Measurements from ENCODE around the gene ARL8B. TPM values are rescaled to one million over a fixed set of nuclear protein-coding genes. Genes with fewer than 3 reads are reported as not detected.

The ARL8B gene
- total RNA-seq, 1 donor from 2014 or later: 43.7 TPM

- intact Hi-C loops (cut with micrococcal nuclease): no loop called here
Measured at GRCh38 chr3:5202222-5202621, 80.1 kb downstream of the ARL8B start.

- intact Hi-C loops (cut with micrococcal nuclease): no loop called here
Measured at GRCh38 chr3:5205165-5205941, 83.3 kb downstream of the ARL8B start.

DNA sequence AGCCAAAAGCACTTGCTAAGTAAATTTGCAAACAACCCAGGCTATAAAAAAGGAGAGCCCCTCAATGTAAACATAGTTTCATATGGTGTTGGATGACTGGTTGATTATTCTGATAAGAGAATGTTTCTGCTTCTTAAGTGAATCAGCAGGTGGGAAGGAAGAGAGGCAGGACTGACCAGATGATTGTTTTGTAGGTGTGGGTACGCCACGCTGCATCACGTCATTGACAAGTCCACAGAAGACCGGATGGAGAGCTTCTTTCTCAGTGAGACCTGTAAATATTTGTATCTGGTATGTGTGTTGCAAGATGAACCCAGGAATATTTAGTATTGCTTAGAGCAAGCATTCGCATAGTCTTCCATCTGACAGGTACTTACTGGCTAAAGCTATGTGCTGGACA, 88.8 kb downstream of the ARL8B start:
- intact Hi-C loops (cut with micrococcal nuclease): no loop called here

DNA sequence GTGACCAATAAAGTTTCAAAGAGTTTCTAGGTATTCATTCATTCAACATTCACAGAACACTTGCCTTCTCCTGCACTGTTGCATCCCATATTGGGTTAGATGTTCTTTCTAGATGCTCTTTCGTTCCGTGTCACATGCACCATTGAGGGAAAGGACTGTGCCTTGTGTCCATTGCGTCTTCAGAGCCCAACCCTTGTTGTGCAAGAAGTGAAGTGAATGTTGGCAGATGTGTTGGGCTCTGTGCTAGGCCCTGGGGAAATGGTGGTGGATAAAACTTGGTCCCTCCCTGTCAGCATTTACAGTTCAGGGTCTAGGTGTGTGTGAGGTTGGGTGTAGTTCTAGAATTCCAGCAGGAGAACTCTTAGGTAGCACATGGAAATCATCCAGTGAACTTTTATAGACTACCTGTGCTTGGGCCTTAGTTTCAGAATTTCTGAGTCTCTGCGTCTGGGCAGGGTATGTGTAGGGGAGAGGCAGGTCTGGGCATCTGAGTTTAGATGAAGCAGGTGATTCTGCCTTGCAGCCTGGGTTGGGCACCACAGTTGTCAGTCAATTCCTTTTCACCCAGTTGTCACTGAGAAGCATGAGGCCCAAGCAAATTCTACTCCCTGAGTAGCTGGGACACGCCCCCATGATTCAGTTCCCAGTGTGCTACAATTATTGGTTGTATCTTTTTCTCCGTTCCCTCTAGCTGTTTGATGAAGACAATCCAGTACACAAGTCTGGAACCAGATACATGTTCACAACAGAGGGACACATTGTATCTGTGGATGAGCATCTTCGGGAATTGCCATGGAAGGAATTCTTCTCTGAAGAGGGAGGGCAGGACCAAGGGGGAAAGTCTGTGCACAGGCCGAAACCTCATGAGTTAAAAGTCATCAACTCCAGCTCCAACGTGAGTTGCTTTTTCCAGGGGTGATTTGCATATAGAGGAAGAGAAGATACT, 90.8 kb downstream of the ARL8B start:
- intact Hi-C loops (cut with micrococcal nuclease): no loop called here

DNA sequence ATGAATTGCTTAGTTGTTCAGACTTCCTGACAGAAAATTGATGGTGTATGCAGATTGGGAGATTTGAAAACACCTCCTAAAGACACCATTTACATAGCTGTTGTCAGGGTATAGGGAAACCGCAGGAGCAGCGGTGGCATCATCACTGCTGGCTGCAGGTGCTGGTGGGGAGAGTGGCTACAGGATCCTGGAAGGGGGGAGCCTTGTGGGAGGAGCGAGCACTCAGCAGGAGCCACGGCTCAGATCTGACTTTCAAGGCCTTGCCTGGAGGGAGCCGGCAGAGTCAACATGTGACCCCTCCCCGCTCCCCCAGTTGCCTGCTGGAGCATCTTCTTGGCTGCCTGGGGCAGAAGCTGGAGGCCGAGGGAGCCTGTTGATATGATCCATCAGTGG, 91.5 kb downstream of the ARL8B start:
- intact Hi-C loops (cut with micrococcal nuclease): no loop called here

GRCh38 chr3:5214352-5214751, 92.3 kb downstream of the ARL8B start:
- intact Hi-C loops (cut with micrococcal nuclease): no loop called here

GRCh38 chr3:5217824-5218595, 95.9 kb downstream of the ARL8B start:
- intact Hi-C loops (cut with micrococcal nuclease): no loop called here

GRCh38 chr3:5218815-5219214, 96.7 kb downstream of the ARL8B start:
- intact Hi-C loops (cut with micrococcal nuclease): no loop called here

DNA sequence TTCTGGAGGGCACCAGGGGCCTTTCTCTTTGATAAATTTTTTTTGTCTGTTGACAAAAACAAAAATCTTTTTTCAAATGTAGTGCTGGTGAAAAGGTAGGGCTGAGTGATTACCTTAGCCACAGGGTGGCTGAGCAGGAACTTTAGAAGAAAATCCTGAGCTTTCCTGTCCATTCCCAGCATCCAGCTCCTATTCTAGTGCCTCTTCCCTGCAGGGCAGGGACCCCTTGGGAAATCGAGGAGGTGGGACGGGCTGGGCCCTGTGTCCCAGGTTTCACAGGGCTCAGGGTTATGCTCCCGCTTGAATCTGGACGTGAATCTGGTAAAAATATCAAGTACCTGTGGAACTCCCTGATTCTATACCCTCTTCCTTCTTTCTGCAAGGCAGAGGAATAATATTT, 97.1 kb downstream of the ARL8B start:
- intact Hi-C loops (cut with micrococcal nuclease): no loop called here

GRCh38 chr3:5220193-5220592, 98.1 kb downstream of the ARL8B start:
- intact Hi-C loops (cut with micrococcal nuclease): no loop called here

GRCh38 chr3:5220667-5221431, 98.8 kb downstream of the ARL8B start:
- intact Hi-C loops (cut with micrococcal nuclease): no loop called here

DNA sequence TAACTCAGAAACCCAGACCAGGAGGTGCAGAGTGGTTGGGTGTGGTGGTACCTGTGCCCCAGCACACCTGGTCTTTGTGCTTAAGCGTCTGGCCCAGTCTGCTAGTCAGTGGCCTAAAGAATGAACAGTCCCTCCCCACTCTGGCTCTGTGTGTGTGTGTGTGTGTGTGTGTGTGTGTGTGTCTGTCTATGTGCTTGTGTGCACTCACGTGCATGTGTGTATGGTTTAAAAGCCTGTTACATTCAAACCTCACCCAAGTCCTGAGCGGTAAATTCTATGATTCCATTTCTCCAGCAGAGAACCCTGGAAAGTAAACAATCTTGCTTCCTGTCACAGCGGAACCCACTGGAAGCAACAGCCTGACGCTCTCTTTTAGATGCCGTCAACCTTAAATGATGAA, 99.6 kb downstream of the ARL8B start:
- intact Hi-C loops (cut with micrococcal nuclease): no loop called here

- intact Hi-C loops (cut with micrococcal nuclease): no loop called here
Measured at GRCh38 chr3:5222283-5223005, 100.4 kb downstream of the ARL8B start.

GRCh38 chr3:5226783-5227182, 104.7 kb downstream of the ARL8B start:
- intact Hi-C loops (cut with micrococcal nuclease): no loop called here

- intact Hi-C loops (cut with micrococcal nuclease): no loop called here
Measured at GRCh38 chr3:5227812-5228211, 105.7 kb downstream of the ARL8B start.

GRCh38 chr3:5229414-5229813, 107.3 kb downstream of the ARL8B start:
- intact Hi-C loops (cut with micrococcal nuclease): no loop called here

Measured in T-helper 2 cell treated with Interferon-gamma antibody and Interleukin-4, amounts not matched to agents 100 ng/mL and 5 ng/mL, for 36 hours (primary cell).